ENCODE measurements around the gene UQCC5.

UQCC5 gene

DNA sequence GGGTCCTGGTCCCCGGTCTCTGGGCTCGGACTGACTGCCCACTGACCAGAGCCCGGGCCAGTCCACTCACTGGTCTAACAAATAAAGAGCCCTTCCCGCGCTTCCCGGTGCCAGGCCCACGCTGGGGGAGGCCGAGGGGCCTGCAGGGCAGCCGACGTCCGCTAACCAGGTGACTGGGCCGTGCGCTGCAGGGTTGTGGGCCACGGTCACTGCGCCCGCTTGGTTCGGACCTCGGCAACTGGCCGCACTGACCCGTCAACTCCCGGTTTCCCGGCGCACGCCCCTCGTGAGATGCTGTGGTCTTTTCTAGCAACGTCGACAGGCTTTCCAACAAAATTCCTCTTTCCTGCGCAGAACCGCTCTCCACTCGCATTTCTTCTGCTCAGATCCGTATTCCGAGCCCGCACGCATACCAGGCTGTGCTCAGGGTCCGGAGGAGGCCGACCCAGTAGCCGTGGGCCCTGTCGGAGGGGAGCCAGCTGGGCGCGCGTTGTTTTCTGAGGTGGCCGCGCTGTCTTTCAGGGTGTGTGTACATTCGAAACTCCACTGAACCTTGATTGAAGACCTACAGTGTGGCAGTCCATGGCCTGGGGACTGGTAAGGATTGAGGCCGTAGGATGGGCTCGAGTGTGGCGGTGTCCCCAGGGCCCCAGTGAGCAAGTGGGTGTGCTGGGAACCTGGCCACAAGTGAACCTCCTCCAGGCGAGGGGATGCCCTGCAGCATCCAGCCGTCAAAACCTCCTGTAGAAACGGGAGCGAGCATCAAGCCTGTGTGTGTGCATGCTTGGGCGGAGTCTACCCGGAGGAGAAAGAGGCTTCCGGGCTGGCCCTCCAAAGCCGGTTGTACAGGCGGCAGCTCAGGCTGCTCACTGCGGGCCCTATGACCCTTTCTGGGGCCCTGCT lies 1.9 kb upstream of the UQCC5 start:
- DNase-seq (ENCODE audit: low spot score) = peak; percentile 27

DNA sequence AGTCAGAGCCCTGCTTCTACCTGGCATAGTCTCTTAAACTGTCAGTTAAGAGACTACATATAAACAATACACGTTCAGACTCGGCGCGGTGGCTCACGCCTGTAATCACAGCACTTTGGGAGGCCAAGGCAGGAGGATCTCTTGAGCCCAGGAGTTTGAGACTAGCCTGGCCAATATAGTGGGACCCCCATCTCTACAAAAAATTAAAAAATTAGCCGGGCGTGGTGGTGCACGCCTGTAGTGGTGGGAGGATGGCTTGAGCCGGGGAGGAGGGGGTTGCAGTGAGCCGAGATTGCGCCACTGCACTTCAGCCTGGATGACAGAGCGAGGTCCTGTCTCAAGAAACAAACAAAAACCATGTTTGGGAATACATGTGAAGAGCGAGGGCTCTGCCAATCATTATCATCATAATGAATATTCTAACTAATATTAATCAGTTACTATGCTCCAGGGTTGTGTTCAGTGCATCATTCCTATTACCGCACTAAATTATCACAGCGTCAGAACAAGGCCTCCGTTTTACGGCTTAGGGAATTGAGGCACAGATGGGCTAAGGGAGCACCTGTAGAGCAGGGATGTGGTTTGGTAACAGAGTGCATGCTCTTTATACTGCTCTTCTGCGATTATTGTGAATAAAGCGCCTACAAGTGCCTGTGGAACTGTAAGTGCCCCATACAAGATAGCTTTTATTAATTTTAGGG lies 844 bp upstream of the UQCC5 start:
- no peak for DNase-seq (ENCODE audit: low spot score)

DNA sequence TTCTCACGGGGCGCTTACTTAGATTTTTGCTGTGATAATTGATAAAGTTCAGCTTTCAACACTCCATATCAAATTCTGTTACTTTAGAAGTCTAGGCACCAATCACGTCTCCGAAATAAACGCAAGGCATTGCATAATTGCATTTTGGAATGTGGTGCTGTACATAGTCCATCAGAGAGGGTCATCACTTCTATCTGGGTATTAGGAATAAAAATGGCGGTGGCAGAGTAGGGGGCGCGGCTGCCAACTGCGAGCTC lies 365 bp upstream of the UQCC5 start:
- DNase-seq (ENCODE audit: low spot score) = no peak

DNA sequence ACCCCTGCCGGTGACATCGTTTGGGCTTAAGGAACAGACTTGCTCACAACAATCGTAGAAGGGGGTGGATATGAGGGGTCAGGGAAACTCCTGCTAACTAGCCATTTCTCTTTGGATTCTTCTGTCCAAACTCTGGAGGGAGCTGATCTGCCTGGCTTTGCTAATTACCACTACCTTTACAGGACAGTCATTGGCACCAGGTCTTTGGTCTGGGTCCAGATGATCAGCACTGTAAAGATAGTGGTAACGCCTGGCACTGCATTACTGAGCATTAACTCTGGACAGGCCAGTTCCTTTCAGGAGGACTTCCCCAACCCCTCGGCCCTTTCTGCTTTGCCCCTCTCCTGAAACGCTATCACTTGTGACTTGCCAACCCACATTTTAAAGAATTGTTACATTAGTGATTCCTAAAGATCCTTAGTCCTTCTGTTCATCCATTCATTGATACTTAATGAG lies 788 bp downstream of the UQCC5 start:
- no peak for DNase-seq (ENCODE audit: low spot score)

DNA sequence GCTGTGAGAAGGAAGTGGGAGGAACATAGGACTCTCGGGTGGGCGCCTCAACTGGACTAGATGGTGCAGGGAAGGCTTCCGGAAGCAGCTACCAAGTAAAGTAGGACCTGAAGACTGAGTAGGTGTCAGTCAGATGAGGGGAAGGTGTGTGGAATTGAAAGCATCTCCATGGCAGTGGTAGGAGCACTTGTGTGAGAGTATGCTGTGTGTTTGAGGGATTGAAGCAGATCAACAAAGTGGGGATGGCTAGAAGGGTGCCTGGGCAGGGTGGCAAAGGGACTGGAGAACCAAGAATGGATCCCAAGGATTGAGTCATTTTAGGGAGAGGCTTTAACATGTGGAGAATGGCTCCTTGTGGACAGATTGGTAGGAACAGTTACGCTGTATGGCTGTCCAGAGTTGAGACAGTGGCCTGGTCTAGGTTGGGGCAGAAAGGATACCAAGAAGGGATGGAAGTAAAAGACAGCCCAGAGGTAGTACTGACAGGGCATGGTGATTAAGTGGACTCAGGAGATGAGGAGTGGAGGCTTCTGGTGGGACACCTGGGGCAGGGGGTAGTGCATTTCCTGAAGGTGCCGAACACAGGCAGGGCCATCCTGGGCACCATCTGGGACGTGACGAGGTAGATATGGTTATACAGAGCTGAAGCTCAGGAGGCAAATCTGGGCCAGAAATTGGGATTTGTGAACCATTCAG lies 1.5 kb downstream of the UQCC5 start:
- no peak for DNase-seq (ENCODE audit: low spot score)

DNA sequence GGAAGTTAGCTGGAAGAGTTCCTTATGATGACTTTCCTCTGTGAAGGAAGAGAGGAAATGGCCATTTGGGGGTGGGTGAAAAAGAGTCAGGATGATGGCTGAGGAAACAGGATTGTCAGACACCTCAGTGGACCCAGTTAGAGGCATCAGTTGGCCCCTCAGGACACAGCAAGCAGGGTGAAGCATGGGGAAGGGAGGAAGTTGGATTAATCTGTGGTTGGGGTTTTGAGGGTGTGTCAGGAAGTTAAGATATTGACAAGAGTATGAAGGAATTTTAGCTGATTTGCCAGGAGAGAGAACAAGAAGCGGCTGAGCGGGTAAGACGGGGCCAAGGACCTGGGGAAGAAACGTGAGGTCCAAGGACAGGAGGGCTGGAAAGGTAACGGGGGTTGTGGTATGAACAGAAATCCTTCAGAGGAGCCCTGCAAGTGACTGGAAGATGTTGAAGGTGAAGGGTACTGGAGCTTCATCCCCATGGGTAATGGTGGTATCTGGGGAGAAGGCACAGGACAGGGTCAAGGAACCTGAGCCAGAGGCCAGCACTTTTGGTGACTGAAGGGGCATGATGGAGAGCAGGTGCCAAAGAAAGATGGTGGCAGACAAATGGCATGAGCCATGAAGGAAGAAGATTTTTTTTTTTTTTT lies 2.7 kb downstream of the UQCC5 start:
- DNase-seq (ENCODE audit: low spot score) = no peak

DNA sequence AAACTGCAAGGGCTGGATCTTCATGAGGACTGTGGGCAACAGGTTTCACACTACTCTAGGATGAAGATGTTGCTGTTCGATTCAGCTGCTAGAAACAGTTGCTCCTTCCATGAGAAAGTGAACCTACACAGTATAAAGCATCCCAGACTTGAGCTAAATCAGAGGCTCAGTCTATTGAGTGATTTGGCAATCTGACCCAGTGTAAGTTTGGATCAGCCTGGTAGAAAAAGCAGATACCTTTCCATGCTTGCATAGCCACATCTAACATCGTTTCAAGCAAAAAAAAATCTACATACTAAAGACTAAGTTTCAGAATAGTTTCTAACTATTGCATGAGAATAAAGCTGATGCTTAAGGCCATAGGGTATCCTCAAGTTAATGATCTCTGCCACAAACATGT lies 4.6 kb downstream of the UQCC5 start:
- DNase-seq (ENCODE audit: low spot score) = no peak

DNA sequence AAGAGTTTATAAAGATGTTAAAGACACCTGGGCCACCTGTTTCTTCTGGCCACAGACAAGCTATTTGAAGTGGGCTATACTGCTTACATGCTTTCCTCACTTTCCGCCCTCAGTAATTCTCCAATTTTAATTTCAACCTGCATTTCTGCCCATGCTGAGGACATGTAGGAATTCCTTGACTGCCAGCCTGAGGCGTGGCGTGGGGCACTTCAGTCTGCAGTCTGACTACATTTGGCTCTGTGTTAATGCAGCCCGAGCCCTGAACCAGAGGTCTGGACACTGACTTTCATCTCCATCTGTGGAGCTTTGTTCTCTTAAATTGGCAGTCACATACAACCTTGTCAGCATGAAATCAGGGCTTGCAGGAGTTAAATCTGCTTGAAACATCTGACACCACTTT lies 8.5 kb downstream of the UQCC5 start:
- DNase-seq (ENCODE audit: low spot score) = no peak

DNA sequence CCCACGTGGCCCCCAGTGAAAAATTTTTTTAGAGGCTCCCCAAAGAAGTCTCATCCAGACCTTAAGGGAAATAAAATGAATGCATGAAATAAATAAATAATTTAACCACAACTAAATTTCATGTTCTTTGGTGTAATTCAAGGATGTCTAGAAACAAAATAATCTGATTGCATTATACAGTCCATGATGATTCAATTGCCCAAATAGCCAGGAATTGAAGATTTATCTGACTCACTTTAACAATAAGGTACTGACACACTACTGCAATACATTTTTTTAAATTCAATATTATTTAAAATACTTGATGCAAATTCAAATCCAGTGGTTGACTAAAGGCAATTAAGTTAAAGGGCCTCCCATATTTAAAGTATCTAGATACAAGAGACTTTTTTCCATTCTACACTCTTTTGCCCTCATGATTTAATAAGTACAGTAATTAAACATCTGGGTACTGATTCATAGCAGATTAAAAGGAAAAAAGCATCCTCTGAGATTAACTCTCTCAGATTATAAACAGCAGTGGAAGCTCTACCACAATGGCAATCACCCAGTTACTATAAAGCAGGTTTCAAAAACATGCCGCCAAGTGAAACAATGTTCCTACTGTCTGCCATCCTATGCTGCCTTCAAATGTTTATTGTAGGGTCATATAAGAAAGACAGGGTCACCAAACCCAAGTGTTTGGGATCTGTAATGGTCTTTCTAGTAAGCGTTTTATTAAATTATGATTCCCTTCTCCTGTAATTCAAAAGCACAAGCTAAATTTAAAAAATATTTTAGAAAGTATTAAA lies 9.9 kb downstream of the UQCC5 start:
- DNase-seq (ENCODE audit: low spot score) = no peak

DNA sequence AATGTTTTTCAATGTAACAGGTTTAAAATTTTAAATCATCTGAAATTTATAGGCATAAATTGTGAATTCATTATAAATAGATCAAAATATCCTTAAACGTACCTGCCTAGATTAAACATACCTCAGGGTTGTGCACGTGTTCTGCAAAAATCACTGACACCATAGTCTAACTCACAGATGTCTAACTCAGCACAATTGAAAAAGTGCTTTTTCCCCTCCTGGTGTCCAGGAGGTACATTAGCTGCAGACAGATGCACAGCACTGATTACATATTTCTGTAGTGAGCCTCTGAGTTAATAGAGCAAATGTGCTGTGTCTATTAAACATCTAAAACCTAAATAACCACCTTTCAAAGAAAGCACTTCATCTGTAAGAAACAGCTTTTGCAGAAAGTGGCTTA lies 10.7 kb downstream of the UQCC5 start:
- no peak for DNase-seq (ENCODE audit: low spot score)

DNA sequence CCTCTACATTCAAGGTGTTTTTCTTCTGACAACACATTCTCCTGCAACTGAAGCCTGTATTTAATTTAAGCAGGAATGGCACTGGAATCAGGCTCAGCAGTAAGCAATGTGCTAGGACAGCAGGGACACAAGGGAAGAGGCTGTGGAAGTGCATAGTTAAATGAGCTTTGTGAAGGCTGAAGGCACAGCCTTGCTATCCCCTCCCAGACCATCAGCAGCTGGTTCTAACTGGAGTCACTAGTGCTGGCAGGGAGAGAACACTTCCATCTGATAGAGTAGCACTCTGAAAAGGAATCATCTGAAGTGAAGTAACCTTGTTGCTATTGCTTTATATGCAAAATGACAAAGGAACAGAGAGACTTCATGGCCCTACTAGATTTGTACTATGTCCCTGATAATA lies 14.7 kb downstream of the UQCC5 start:
- no peak for DNase-seq (ENCODE audit: low spot score)

DNA sequence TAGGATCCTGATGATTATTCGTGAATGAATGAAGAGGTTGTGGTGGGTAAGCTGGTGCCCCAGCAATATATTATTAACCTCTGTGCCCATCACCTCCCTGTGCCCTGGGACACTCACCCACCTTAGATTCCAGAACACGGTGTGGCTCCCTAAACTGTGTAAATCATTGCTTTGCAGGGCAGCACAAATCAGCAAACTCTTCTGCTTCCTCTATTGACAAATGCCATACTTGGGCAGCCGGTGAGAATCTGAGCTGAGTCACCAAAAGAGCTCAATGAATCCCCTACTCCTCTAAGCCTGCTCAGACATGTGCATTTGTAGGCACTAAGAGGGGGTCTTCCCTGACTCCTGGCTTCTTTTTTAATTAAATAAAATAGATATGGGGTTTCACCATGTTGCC lies 15.7 kb downstream of the UQCC5 start:
- peak; percentile 83 for DNase-seq (ENCODE audit: low spot score)

DNA sequence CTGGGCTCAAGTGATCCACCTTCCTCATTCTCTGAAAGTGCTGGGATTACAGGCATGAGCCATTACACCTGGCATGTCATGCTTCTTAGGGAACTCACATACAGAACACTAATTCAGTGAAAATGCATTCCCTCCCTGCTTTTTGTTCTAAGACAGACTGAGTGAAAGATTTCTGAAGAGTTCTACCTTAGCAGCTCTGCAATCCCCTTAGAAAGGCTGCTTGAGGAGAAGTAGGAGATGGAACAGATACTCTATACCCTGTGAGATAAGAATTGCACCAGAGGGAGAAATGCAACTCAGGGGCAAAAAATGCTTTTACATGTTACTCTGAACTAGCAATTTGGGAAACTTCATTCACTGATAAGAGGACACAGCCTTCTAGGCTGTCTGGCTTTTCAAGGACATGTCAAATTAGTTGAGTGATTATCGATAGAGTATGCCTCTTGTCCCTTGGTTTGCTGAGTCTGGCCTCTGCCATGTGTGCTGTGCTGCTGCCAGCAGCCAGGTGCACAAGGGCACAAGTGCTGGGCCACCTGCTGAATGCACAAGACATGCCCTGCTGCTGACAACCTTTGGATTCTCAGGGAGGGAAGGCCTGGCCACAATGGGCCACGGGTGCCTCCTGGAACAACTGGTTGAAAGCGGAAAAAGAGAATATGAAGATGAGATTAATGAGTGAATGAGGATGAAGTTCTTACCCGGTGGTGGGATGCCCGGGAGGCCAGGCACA lies 17.8 kb downstream of the UQCC5 start:
- DNase-seq (ENCODE audit: low spot score) = no peak

DNA sequence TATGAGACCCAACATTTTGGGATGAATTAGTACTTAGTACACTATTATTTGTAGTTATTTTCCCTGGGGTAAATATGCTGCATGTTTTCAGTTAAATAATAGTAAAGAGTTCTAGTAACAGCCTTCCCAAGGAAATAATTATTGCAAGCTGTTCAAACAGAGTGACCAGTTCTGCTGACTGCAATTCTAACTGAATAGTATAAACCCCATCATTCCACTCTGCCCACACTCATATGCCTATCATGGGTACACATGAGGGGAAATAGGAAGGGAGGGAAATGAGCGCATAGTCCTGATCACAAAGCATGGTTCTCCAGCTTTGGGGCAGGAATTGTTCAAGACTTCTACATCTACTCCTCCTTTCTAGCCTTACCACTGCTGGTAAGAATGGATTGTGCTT lies 18.7 kb downstream of the UQCC5 start:
- DNase-seq (ENCODE audit: low spot score) = no peak

DNA sequence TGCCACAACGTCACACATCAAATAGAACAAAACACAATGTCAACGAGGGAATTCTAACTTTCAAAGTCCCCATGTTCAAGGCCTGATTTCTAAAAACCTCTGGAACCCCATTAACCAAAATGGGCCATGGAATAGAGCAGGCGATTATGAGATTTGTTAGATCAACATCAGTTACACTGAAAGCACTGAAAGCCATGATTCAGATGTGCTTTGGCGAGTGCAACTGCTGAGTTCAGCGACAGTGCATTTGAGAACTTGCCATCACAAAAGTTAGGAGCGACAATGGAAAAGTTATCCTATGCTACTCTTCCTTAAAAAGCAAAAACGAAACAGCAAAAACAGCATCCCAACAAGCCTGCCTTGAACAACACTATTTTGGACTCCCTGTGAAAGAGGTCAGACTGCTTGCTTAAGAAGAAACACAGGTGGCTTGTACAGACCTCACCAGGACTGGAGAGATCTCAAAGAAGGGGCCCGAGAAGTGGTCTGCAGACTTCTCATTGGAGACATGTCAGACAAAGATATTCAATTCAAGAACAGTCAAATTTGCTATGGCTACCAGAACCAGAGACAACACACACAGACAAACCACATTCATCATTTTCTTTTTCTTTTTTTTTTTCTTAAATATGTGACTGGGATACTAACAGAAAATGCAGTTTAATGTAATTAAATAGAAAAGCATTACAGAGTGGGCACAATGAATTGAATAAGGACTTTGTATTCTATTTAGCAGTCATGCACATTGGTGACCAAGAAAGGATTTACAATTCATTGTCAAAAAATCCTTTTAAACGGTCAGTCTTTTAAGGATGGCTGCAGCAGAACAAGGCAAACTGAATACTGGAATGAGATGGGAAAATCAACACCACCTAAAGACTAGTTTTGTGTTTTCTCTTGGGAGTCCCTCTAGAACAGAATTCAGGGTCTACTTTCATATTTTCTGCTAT lies 20.9 kb downstream of the UQCC5 start:
- DNase-seq (ENCODE audit: low spot score) = no peak

DNA sequence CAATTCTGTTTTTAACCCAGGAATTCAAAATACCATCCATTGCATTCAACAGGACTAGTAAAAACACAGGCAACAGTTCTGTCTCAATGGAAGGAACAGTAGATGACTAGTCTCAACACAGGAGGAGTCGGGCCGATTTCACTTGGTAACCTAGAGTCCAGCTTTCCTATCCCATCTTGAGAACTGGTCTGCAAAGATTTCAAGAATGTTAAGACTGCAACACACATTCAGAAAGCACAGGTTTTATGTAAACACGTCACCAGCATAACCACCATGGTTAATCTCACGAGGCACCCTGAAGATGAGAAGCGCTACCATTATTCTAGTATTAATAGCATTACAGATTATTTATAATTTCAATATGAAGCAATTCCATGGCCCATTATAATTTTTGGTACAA lies 22.0 kb downstream of the UQCC5 start:
- no peak for DNase-seq (ENCODE audit: low spot score)

DNA sequence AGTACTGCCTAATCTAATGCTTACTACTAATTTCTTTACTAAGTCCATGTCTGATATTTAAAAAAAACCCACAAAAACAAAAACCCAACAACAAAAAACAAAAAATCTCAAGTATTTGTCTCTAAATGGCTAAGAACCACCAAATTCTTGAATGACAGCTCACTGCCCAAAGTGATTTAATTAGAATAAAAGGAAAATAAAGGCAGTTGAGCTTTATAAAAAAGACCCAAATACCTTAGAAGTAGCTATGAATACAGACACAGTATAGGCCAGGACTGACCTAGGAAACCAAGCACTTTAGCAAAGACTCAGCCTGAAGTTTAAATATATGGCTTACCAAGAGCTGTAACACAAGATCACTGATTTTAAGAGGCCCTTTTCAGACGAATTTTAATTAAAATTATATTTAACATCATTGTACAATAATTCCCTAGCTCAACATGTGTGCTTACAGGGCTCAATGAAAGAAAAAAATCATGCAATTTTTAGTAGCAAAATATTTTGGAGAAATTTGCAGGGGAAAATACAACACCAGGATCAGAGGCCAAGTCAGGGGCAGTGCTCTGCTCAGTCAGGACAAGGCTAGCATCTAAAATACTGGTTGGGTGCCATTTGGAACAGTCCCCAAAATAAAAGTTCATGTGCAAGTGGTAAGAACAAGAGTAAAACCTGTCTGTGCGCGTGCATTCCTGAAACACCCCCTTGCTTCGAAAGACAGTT lies 24.8 kb downstream of the UQCC5 start:
- DNase-seq (ENCODE audit: low spot score) = no peak

DNA sequence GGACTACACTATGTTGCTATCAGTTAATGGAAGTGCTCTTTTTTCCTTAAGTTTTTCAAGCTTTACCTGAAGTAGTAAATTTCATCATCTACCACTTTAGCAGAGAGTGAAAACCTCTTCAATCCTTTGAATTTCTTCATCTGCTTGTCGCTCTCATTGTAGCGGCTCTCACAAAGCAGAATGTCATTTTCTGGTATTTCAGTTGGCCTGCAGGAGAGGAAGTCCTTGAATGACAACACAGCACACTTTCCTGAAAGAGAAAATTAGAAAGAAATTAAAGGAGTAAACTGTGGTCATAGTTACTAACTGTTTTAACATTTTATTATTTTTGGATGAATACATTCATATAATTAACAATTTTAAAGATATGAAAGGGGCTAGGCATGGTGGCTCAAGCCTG lies 27.6 kb downstream of the UQCC5 start:
- DNase-seq (ENCODE audit: low spot score) = no peak

DNA sequence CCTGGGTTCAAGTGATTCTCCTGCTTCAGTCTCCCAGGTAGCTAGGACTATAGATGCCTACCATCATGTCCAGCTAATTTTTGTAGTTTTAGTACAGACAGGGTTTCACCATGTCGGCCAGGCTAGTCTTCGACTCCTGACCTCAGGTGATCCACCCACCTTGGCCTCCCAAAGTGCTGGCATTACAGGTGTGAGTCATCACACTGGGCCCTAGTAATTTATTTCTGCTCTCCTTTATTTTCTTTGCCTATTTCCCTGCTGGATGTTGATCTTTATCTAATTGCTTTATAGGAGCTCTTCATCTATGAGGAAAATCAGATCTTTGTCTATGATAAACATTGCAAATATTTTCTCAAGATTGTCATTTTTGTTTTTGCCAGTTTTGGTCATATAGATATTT lies 31.7 kb downstream of the UQCC5 start:
- DNase-seq (ENCODE audit: low spot score) = peak; percentile 25

Measured in kidney tubule cell (primary cell).